K562 (cell line): Measurements from ENCODE around the gene PNMA6F.

Experiments
- NFIC ChIP-seq: fragments of 450-650 bp; IDR thresholded peaks from 2 replicates; pipeline ENCODE4 v1.6.1; 2017; ENCODE audit warnings: mild to moderate bottlenecking, inconsistent platforms
- RFX7 ChIP-seq: fragments of 250-450 bp; sonication (Bioruptor Pico); IDR thresholded peaks from 2 replicates; pipeline ENCODE4 v1.5.1; 2021; ENCODE audit warnings: mild to moderate bottlenecking
- ZBTB1 ChIP-seq: sonication (generic); formaldehyde crosslinking; IDR thresholded peaks from 2 replicates; pipeline ENCODE4 v1.8.1; 2023; ENCODE audit warnings: missing genetic modification reagents, low read depth, mild to moderate bottlenecking, borderline replicate concordance
- ZNF133 ChIP-seq: fragments of 250-450 bp; sonication (Bioruptor Pico); IDR thresholded peaks from 2 replicates; pipeline ENCODE4 v1.4.0; 2020; ENCODE audit warnings: mild to moderate bottlenecking
- ZNF239 ChIP-seq: fragments of 250-450 bp; sonication (Bioruptor Pico); IDR thresholded peaks from 2 replicates; pipeline ENCODE4 v1.4.0; 2020; ENCODE audit warnings: mild to moderate bottlenecking
- ZNF274 ChIP-seq: IDR thresholded peaks from 2 replicates; pipeline ENCODE4 v1.6.1; 2011; ENCODE audit warnings: low read depth, mild to moderate bottlenecking, low read length, moderate library complexity, borderline replicate concordance
- ZNF324 ChIP-seq: fragments of 250-450 bp; sonication (Bioruptor Pico); IDR thresholded peaks from 2 replicates; pipeline ENCODE4 v1.4.0; 2020; ENCODE audit warnings: mild to moderate bottlenecking
- TF ChIP-seq, protein P1 (sequence below): fragments of 200-800 bp; sonication (Bioruptor generic); IDR thresholded peaks from 2 replicates; pipeline ENCODE4 v1.6.1; 2016; ENCODE audit warnings: missing genetic modification characterization, missing compliant biosample characterization
- TF ChIP-seq, protein P2 (sequence below), 3 experiments: IDR thresholded peaks in 2 of 3; conservative IDR thresholded peaks in 1 of 3; 2 replicates each; pipeline ENCODE4 v1.5.1; 2011 to 2012; ENCODE audit warnings: low read length in 3 of 3, mild to moderate bottlenecking in 3 of 3, control low read depth in 2 of 3, improper control_type of control experiment in 1 of 3, inconsistent platforms in 1 of 3, low read depth in 1 of 3, mixed read lengths in 1 of 3, moderate library complexity in 1 of 3; ENCODE audit not compliant: insufficient read depth in 2 of 3
- TF ChIP-seq, protein P3 (sequence below): IDR thresholded peaks from 3 replicates; pipeline ENCODE4 v1.6.1; 2011; ENCODE audit warnings: borderline replicate concordance, mild to moderate bottlenecking, moderate library complexity; ENCODE audit not compliant: insufficient read length; ENCODE audit errors: extremely low read depth
- TF ChIP-seq, protein P4 (sequence below): fragments of 250-450 bp; sonication (Bioruptor Pico); IDR thresholded peaks from 2 replicates; pipeline ENCODE4 v1.8.0; 2021; ENCODE audit warnings: mild to moderate bottlenecking, moderate library complexity

DNA sequence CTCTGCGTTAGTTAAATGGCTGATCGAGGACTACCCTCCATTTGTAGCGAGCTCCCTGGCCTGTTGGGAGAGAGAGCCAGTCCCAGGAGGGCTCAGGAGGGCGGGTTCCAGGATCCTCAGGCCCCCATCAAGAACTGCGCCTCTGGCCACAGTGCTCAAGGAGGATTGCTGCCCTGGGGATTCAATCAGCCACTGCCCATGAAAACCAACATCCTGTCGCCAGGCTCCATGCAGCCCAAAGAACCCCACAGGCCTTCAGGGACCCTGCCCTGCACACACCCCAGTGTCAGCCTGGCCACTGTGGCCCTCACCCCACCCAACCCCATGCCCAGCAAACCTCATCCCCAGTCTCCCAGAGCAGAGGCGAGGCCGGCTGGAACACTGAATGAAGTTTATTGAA is 4.3 kb downstream of the PNMA6F start:
- TF ChIP-seq ZNF133 (CRISPR knock-in tag): no peak
- no peak for TF ChIP-seq ZNF274
- no peak for TF ChIP-seq ZNF324 (CRISPR knock-in tag)
- TF ChIP-seq, protein P1, sequence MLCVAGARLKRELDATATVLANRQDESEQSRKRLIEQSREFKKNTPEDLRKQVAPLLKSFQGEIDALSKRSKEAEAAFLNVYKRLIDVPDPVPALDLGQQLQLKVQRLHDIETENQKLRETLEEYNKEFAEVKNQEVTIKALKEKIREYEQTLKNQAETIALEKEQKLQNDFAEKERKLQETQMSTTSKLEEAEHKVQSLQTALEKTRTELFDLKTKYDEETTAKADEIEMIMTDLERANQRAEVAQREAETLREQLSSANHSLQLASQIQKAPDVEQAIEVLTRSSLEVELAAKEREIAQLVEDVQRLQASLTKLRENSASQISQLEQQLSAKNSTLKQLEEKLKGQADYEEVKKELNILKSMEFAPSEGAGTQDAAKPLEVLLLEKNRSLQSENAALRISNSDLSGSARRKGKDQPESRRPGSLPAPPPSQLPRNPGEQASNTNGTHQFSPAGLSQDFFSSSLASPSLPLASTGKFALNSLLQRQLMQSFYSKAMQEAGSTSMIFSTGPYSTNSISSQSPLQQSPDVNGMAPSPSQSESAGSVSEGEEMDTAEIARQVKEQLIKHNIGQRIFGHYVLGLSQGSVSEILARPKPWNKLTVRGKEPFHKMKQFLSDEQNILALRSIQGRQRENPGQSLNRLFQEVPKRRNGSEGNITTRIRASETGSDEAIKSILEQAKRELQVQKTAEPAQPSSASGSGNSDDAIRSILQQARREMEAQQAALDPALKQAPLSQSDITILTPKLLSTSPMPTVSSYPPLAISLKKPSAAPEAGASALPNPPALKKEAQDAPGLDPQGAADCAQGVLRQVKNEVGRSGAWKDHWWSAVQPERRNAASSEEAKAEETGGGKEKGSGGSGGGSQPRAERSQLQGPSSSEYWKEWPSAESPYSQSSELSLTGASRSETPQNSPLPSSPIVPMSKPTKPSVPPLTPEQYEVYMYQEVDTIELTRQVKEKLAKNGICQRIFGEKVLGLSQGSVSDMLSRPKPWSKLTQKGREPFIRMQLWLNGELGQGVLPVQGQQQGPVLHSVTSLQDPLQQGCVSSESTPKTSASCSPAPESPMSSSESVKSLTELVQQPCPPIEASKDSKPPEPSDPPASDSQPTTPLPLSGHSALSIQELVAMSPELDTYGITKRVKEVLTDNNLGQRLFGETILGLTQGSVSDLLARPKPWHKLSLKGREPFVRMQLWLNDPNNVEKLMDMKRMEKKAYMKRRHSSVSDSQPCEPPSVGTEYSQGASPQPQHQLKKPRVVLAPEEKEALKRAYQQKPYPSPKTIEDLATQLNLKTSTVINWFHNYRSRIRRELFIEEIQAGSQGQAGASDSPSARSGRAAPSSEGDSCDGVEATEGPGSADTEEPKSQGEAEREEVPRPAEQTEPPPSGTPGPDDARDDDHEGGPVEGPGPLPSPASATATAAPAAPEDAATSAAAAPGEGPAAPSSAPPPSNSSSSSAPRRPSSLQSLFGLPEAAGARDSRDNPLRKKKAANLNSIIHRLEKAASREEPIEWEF (CRISPR knock-in tag): no peak
- TF ChIP-seq ZBTB1 (CRISPR knock-in tag): no peak
- TF ChIP-seq, protein P2, sequence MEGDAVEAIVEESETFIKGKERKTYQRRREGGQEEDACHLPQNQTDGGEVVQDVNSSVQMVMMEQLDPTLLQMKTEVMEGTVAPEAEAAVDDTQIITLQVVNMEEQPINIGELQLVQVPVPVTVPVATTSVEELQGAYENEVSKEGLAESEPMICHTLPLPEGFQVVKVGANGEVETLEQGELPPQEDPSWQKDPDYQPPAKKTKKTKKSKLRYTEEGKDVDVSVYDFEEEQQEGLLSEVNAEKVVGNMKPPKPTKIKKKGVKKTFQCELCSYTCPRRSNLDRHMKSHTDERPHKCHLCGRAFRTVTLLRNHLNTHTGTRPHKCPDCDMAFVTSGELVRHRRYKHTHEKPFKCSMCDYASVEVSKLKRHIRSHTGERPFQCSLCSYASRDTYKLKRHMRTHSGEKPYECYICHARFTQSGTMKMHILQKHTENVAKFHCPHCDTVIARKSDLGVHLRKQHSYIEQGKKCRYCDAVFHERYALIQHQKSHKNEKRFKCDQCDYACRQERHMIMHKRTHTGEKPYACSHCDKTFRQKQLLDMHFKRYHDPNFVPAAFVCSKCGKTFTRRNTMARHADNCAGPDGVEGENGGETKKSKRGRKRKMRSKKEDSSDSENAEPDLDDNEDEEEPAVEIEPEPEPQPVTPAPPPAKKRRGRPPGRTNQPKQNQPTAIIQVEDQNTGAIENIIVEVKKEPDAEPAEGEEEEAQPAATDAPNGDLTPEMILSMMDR (IDR thresholded peaks at IDR 0.05 in 2 of 3, conservative IDR thresholded peaks at IDR 0.05 in 1 of 3; ENCODE audit: insufficient read depth in 2 of 3, low read depth in 1 of 3, low read length in 3 of 3): no peak
- no peak for TF ChIP-seq ZNF239 (CRISPR knock-in tag)
- TF ChIP-seq, protein P3, sequence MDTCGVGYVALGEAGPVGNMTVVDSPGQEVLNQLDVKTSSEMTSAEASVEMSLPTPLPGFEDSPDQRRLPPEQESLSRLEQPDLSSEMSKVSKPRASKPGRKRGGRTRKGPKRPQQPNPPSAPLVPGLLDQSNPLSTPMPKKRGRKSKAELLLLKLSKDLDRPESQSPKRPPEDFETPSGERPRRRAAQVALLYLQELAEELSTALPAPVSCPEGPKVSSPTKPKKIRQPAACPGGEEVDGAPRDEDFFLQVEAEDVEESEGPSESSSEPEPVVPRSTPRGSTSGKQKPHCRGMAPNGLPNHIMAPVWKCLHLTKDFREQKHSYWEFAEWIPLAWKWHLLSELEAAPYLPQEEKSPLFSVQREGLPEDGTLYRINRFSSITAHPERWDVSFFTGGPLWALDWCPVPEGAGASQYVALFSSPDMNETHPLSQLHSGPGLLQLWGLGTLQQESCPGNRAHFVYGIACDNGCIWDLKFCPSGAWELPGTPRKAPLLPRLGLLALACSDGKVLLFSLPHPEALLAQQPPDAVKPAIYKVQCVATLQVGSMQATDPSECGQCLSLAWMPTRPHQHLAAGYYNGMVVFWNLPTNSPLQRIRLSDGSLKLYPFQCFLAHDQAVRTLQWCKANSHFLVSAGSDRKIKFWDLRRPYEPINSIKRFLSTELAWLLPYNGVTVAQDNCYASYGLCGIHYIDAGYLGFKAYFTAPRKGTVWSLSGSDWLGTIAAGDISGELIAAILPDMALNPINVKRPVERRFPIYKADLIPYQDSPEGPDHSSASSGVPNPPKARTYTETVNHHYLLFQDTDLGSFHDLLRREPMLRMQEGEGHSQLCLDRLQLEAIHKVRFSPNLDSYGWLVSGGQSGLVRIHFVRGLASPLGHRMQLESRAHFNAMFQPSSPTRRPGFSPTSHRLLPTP: no peak
- TF ChIP-seq, protein P4, sequence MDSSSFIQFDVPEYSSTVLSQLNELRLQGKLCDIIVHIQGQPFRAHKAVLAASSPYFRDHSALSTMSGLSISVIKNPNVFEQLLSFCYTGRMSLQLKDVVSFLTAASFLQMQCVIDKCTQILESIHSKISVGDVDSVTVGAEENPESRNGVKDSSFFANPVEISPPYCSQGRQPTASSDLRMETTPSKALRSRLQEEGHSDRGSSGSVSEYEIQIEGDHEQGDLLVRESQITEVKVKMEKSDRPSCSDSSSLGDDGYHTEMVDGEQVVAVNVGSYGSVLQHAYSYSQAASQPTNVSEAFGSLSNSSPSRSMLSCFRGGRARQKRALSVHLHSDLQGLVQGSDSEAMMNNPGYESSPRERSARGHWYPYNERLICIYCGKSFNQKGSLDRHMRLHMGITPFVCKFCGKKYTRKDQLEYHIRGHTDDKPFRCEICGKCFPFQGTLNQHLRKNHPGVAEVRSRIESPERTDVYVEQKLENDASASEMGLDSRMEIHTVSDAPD (CRISPR knock-in tag): no peak
- TF ChIP-seq RFX7 (CRISPR knock-in tag): no peak
- no peak for TF ChIP-seq NFIC
